Measurements from ENCODE around the gene SLC35A3.

- TF ChIP-seq CTCF (IDR thresholded peaks at IDR 0.05 in 8 of 11, conservative IDR thresholded peaks at IDR 0.05 in 3 of 11) (no peak), POLR2A (IDR thresholded peaks at IDR 0.05) (no peak)
Measured at GRCh38 chr1:100035214-100035613, 65.4 kb downstream of the SLC35A3 start.
